Heart right ventricle (tissue), 16 donors: Measurements from ENCODE around the gene MYO18B. TPM values are rescaled to one million over a fixed set of nuclear protein-coding genes. Genes with fewer than 3 reads are reported as not detected.

Source experiments
- ATAC-seq, 8 donors: fragments of 200-7000 bp; cut with Tn5 transposase; one replicate each; pipeline ENCODE4 v1.9.1; 2020; ENCODE audit warnings: mild to moderate bottlenecking in 8 of 8, moderate library complexity in 8 of 8, moderate number of reproducible peaks in 1 of 8
- DNase-seq, 2 donors: peaks; one replicate each; pipeline ENCODE4 v3.0.0-alpha.2; 2020
- H3K27ac ChIP-seq, 10 donors: fragments of 200-600 bp; sonication (generic) in 2 of 10; one replicate each; pipeline versions ENCODE4 v1.5.0 to v1.8.0; 2020 to 2022; ENCODE audit warnings: mild to moderate bottlenecking in 3 of 10
- H3K27me3 ChIP-seq, 7 donors: fragments of 200-600 bp; one replicate each; pipeline ENCODE4 v1.8.0; 2021 to 2022; ENCODE audit warnings: mild to moderate bottlenecking in 2 of 7
- H3K36me3 ChIP-seq, 9 donors: fragments of 200-600 bp; sonication (generic) in 1 of 9; one replicate each; pipeline versions ENCODE4 v1.5.0 to v1.8.0; 2020 to 2022; ENCODE audit warnings: mild to moderate bottlenecking in 2 of 9
- H3K4me1 ChIP-seq, 9 donors: fragments of 200-600 bp; sonication (generic) in 1 of 9; one replicate each; pipeline versions ENCODE4 v1.5.0 to v1.8.0; 2020 to 2022; ENCODE audit warnings: mild to moderate bottlenecking in 4 of 9
- H3K4me3 ChIP-seq, 10 donors: fragments of 200-600 bp; sonication (generic) in 2 of 10; one replicate each; pipeline versions ENCODE4 v1.5.0 to v1.8.0; 2020 to 2022; ENCODE audit warnings: mild to moderate bottlenecking in 7 of 10, moderate library complexity in 2 of 10
- H3K9me3 ChIP-seq, 11 donors: fragments of 200-600 bp in 10 of 11; sonication (generic) in 2 of 11; one replicate each; pipeline versions ENCODE4 v1.5.0 to v1.8.0; 2013 to 2022; ENCODE audit warnings: mild to moderate bottlenecking in 2 of 11, control low read depth in 1 of 11, moderate library complexity in 1 of 11
- WGBS, 2 donors: extraction: QIAGEN DNeasy Blood & Tissue Kit; methylation state at CpG; one replicate each; pipeline ENCODE4 v1.1.7; 2013; ENCODE audit warnings: inconsistent platforms in 1 of 2; 5-methylcytosine and 5-hydroxymethylcytosine counted together
- intact Hi-C, 10 donors: fragments of 100-400 bp; cut with DNase I; formaldehyde crosslinking; loops; one replicate each; pipeline versions ENCODE4 v1.11.1 to v1.14.2; 2022
- polyA plus RNA-seq, 2 donors: library from polyadenylated mRNA; stranded (reverse); fragments of 200-250 nt; gene quantifications; one replicate each; pipeline ENCODE4 v1.2.3, GENCODE V29; 2013
- total RNA-seq, 10 donors: library from RNA; stranded (reverse); fragmentation: NEBNext Ultra II Directional in 3 of 10; extraction: Animal tissue kit (Norgen Biotek cat#: 25700) in 3 of 10; gene quantifications; one replicate each; pipeline versions ENCODE4 v1.2.1 to v1.2.4, GENCODE V29; 2021 to 2023
- TF ChIP-seq, protein P1 (sequence below), 9 donors: fragments of 200-600 bp; sonication (generic) in 2 of 9; IDR thresholded peaks; one replicate each; pipeline versions ENCODE4 v1.5.0 to v1.8.0; 2021 to 2022; ENCODE audit warnings: antibody characterized with exemption in 9 of 9, mild to moderate bottlenecking in 5 of 9, moderate library complexity in 1 of 9
- donor health status: Arrhythmogenic right ventricular cardiomyopathy.
- donor health status: ischemic (EF 13 %, LVEDD 7.1; RV severe dilation, severe dysfunction).
- donor health status: healthy with polysubstance abuse.
- donor health status: DM: no; HTN: yes; CAD: no.
- donor health status: DM: no; HTN: no; CAD: no.
- donor health status: ischemic (EF 25% LVEDD 6.9; RV normal size, moderate dysfunction).
- donor health status: ischemic (EF 25% LVEDD 5.7; RV mildly dilated, moderate dysfunction).
- donor health status: healthy.
- donor health status: DM: yes; HTN: yes; CAD: no.
- donor health status: Ischemic cardiomyopathy.
- donor health status: ischemic (EF 35%, LVEDD 5.7; RV mildly dilated, moderate dysfunction).
- donor health status: nonischemic (EF 11% LVEDD 7.7; RV severe dilation, severe dysfunction).
- donor health status: DM: yes; HTN: yes; CAD: no.
- donor health status: PGD.
- donor health status: ischemic (EF 29% LVEDD 5.4; RV normal size, mild dysfunction).
- donor health status: nonischemic (EF 23%, LVEDD 6.1; RV moderate dilation, normal function).

Gene MYO18B
- total and polyA plus RNA-seq, 12 donors: 111 to 407 (median 210) TPM

DNA sequence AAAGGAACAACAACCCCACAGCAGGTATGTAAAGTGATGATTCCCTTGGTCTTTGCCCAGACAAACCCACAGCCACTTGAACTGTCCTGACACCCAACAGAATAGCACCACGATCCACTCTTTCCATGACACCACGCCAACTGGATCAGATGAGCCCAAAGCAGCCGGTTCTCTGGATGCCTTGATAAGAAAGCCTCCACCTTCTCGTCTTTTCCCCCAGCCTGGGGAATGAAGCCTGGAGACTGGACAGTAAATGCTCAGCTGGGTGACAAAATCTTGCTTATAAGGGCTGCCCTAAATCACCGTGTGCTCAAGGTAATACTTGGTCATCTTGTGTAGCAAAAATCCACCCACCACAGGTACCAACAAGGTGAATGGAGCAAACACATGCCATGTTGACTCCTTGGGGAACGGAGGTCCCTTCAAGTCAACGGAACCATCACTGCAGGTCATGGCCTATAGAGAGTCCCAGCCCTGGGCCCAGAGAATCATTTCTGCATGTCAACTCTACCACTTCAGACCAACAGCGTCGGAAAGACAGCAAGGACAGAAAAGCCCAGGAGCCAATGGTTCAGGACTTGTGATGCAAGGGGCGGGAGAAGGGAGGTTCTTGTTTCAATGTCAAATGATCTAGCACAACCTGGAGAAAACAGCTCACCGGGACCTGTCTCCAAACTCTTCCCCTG, 2.2 kb upstream of the MYO18B start:
- TF ChIP-seq, protein P1, sequence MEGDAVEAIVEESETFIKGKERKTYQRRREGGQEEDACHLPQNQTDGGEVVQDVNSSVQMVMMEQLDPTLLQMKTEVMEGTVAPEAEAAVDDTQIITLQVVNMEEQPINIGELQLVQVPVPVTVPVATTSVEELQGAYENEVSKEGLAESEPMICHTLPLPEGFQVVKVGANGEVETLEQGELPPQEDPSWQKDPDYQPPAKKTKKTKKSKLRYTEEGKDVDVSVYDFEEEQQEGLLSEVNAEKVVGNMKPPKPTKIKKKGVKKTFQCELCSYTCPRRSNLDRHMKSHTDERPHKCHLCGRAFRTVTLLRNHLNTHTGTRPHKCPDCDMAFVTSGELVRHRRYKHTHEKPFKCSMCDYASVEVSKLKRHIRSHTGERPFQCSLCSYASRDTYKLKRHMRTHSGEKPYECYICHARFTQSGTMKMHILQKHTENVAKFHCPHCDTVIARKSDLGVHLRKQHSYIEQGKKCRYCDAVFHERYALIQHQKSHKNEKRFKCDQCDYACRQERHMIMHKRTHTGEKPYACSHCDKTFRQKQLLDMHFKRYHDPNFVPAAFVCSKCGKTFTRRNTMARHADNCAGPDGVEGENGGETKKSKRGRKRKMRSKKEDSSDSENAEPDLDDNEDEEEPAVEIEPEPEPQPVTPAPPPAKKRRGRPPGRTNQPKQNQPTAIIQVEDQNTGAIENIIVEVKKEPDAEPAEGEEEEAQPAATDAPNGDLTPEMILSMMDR (IDR thresholded peaks at IDR 0.05): no peak
- intact Hi-C loops: no loop called here
- DNase-seq (no peak), ATAC-seq (no peak)
- peaks cover 0 to 11% (median 0%) of the 10 kb centered on the region in 9 donors for H3K4me1 ChIP-seq
- H3K27ac ChIP-seq: no peak overlapping the region
- H3K9me3 ChIP-seq: no peaks in the 10 kb centered on the region
- no peaks in the 10 kb centered on the region for H3K36me3 ChIP-seq
- H3K4me3 ChIP-seq: no peak overlapping the region
- WGBS, 2 donors: 73 to 85% methylated on average over 11 of the region's 11 CpGs
- H3K27me3 ChIP-seq: peaks cover 0 to 3% (median 0%) of the 10 kb centered on the region in 7 donors

DNA sequence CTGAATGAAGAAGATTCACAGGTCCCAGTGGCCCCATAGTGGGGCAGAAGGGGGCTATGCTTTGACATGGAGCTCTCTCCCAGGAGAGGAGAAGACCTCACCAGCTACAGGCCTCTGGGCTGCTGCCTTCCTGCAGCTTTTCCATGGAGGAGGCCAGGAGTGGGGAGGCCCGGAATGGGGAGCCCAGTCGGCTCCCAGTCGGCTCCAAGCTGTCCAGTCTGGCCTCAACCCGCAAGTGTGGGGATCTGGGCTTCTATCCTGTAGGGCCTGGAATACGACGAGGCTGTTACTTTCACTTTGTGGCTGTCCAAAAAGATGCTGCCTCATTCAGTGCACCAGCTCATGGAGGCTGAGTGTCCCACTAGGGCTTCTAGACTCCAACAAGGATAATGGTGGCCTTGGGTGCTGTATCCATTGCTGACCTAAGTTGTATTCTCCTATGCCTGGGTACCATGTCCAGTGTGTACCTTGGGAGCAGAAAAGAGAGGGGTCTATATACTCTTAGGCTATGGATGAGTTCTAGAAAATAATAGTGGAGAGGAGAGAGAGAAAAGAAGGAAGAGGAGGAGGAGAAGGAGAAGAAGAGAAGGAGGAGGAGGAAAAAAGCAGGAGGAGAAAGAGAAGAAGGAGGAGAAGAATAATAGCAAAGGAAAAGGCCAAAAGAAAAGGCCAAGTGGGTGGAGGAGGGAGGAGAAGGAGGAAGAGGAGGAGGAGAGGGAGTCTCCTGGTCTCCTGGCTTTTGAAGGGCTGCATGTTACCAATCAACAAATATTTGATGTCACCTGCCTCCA, 1.1 kb downstream of the MYO18B start:
- Histone ChIP-seq H3K9me3 (no peaks in the 10 kb centered on the region), H3K4me3 (peak overlapping the region; percentile 9 to 63 (median 51)), H3K4me1 (peaks cover 0 to 38% (median 16%) of the 10 kb centered on the region in 9 donors), H3K27me3 (peaks cover 0 to 3% (median 0%) of the 10 kb centered on the region in 7 donors), H3K27ac (peak overlapping the region; percentile 75 to 96 (median 89)), H3K36me3 (no peaks in the 10 kb centered on the region)
- 38 to 56% methylated on average over 6 of the region's 6 CpGs for WGBS, 2 donors
- ATAC-seq (peak in 7 of 8 donors; percentile 2 to 25 (median 8)), DNase-seq (no peak)
- intact Hi-C loops: no loop called here
- TF ChIP-seq, protein P1 (IDR thresholded peaks at IDR 0.05): no peak

DNA sequence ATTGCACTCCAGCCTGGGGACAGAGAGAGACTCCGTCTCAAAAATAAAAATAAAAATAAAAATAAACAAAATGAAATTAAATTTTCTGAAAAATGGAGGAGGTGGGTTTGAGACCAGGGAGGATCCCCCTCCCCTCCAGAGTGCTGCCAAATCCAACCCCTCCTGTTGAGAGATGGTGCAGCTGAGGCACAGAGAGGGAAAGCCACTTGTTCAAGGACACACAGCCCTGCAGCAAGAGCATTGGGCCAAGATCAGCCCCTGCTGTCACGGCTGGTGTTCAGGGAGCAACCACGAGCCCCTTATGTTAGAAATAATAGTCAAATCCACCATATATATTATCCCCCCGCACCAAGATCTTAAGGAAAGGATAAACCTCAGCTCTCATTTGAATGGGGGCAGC, 2.7 kb downstream of the MYO18B start:
- Histone ChIP-seq H3K4me3 (peak overlapping the region in 8 of 10 donors; percentile 12 to 63 (median 54)), H3K4me1 (peaks cover 8 to 54% (median 28%) of the 10 kb centered on the region in 9 donors), H3K36me3 (no peaks in the 10 kb centered on the region), H3K27me3 (peaks cover 0 to 3% (median 0%) of the 10 kb centered on the region in 7 donors), H3K27ac (peak overlapping the region in 6 of 10 donors; percentile 20 to 96 (median 92)), H3K9me3 (no peaks in the 10 kb centered on the region)
- ATAC-seq (no peak), DNase-seq (no peak)
- TF ChIP-seq, protein P1 (IDR thresholded peaks at IDR 0.05): no peak
- WGBS, 2 donors: 82 to 88% methylated on average over 4 of the region's 4 CpGs
- intact Hi-C loops: no loop called here

DNA sequence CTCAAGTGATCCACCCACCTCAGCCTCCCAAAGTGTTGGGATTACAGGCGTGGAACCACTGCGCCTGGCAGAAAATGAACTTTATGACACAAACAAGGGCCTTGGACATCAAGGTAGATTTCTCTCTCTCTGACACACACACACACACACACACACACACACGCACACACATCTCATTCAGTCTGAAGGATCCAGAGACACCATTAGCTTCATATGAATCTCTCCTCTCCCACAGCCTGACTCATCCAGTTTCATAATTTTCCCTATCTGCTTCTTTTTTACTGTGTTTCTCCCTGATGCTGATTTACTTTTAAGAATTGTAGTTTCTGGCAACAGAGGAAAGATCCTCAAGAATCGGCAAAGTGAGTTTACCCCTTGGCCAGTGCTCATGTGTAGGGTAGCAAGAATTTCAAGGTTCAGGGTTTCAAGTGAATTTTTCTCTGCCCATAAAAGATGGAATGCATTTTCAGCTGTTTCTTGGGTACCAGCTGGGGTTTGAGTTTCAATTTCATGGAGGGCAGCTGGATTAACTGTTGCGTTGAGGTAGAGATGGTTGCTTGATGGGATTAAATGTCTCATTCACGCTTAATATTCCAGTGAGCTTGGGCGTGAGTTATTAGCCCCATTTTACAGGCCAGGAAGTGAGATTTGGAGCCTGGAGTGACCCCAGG, 3.5 kb downstream of the MYO18B start:
- TF ChIP-seq, protein P1 (IDR thresholded peaks at IDR 0.05): no peak
- peaks cover 8 to 62% (median 29%) of the 10 kb centered on the region in 9 donors for H3K4me1 ChIP-seq
- H3K36me3 ChIP-seq: no peaks in the 10 kb centered on the region
- DNase-seq: no peak
- ATAC-seq: no peak
- H3K4me3 ChIP-seq: peak overlapping the region in 7 of 10 donors; percentile 12 to 63 (median 58)
- intact Hi-C loops: no loop called here
- H3K9me3 ChIP-seq: no peaks in the 10 kb centered on the region
- WGBS, 2 donors: 58 to 72% methylated on average over 7 of the region's 7 CpGs
- peaks cover 0 to 3% (median 0%) of the 10 kb centered on the region in 7 donors for H3K27me3 ChIP-seq
- peak overlapping the region in 7 of 10 donors; percentile 0 to 96 (median 67) for H3K27ac ChIP-seq
